DOHH2 (cell line): ENCODE results near the gene ATP9B.
"Not testable (repeated sequence)": the region's sequence is repeated elsewhere in the genome, so short reads cannot be mapped to it uniquely, and the experiment has no call there.

Experiments used
- H3F3A ChIP-seq: fragments of 200-600 bp; sonication (generic), shearing (Covaris generic); 2 replicates; pipeline ENCODE4 v1.6.0; 2016; ENCODE audit warnings: antibody characterized with exemption, mild to moderate bottlenecking; ENCODE audit not compliant: control insufficient read depth, insufficient read depth
- H3K27ac ChIP-seq: fragments of 200-600 bp; sonication (generic); 2 replicates; pipeline ENCODE4 v1.5.1; 2014; ENCODE audit warnings: low read depth, mild to moderate bottlenecking, low read length, moderate library complexity
- H3K27me3 ChIP-seq: fragments of 200-600 bp; sonication (generic); 2 replicates; pipeline ENCODE4 v1.6.1; 2014; ENCODE audit warnings: mild to moderate bottlenecking, low read length, mixed read lengths; ENCODE audit not compliant: control insufficient read depth
- H3K36me3 ChIP-seq: fragments of 200-600 bp; sonication (generic); 2 replicates; pipeline ENCODE4 v1.6.1; 2014; ENCODE audit warnings: mild to moderate bottlenecking, low read length, moderate library complexity, mixed read lengths; ENCODE audit not compliant: control insufficient read depth
- H3K4me1 ChIP-seq: fragments of 200-600 bp; sonication (generic); 2 replicates; pipeline ENCODE4 v1.6.1; 2014; ENCODE audit warnings: mild to moderate bottlenecking, low read length, mixed read lengths; ENCODE audit not compliant: control insufficient read depth
- H3K4me2 ChIP-seq: fragments of 200-600 bp; sonication (generic); 2 replicates; pipeline ENCODE4 v1.6.0; 2014; ENCODE audit warnings: mild to moderate bottlenecking, low read length, moderate library complexity
- H3K4me3 ChIP-seq: fragments of 200-600 bp; sonication (generic); 2 replicates; pipeline ENCODE4 v1.5.1; 2014; ENCODE audit warnings: mild to moderate bottlenecking, low read length, mixed read lengths
- H3K79me2 ChIP-seq: fragments of 200-600 bp; sonication (generic); 2 replicates; pipeline ENCODE4 v1.6.1; 2014; ENCODE audit warnings: mild to moderate bottlenecking, low read length, mixed read lengths; ENCODE audit not compliant: control insufficient read depth
- H3K9me2 ChIP-seq: fragments of 200-600 bp; sonication (generic); replicated peaks from 2 replicates; pipeline ENCODE4 v1.6.1; 2014; ENCODE audit warnings: mild to moderate bottlenecking, low read length, mixed read lengths; ENCODE audit not compliant: control insufficient read depth
- H3K9me3 ChIP-seq: fragments of 200-600 bp; sonication (generic); 2 replicates; pipeline ENCODE4 v1.6.1; 2014; ENCODE audit warnings: antibody characterized with exemption, low read length, mixed read lengths; ENCODE audit not compliant: control insufficient read depth, insufficient read depth
- H4K20me1 ChIP-seq: fragments of 200-600 bp; sonication (generic); 2 replicates; pipeline ENCODE4 v1.6.0; 2014; ENCODE audit warnings: low read depth, mild to moderate bottlenecking, antibody characterized with exemption, low read length, moderate library complexity; ENCODE audit not compliant: control insufficient read depth, insufficient read depth
- CTCF ChIP-seq: fragments of 200-600 bp; sonication (generic); IDR thresholded peaks from one replicate; pipeline ENCODE4 v1.5.1; 2014; ENCODE audit warnings: antibody characterized with exemption, mild to moderate bottlenecking, low read depth, low read length; ENCODE audit not compliant: poor library complexity, severe bottlenecking
- EZH2phosphoT487 ChIP-seq: fragments of 200-600 bp; sonication (generic); IDR thresholded peaks from 2 replicates; pipeline ENCODE4 v1.6.1; 2017; ENCODE audit warnings: borderline replicate concordance, mild to moderate bottlenecking, antibody characterized with exemption, low read length, moderate library complexity, mixed read lengths

The ATP9B gene

GRCh38 chr18:79375441-79376154, 306.4 kb downstream of the ATP9B start:
- no peaks in the 10 kb centered on the region for H3K9me2 ChIP-seq
- H3K27me3 ChIP-seq = no peaks in the 10 kb centered on the region
- H3K4me3 ChIP-seq = no peak overlapping the region
- H3K4me2 ChIP-seq = no peak overlapping the region
- no peak overlapping the region for H3K27ac ChIP-seq
- H3K4me1 ChIP-seq = peaks cover 11% of the 10 kb centered on the region
- H3K9me3 ChIP-seq = no peaks in the 10 kb centered on the region
- TF ChIP-seq EZH2phosphoT487 (no peak), CTCF (no peak)
- no peaks in the 10 kb centered on the region for H3K79me2 ChIP-seq
- no peaks in the 10 kb centered on the region for H4K20me1 ChIP-seq
- H3F3A ChIP-seq = no peaks in the 10 kb centered on the region
- no peaks in the 10 kb centered on the region for H3K36me3 ChIP-seq

DNA sequence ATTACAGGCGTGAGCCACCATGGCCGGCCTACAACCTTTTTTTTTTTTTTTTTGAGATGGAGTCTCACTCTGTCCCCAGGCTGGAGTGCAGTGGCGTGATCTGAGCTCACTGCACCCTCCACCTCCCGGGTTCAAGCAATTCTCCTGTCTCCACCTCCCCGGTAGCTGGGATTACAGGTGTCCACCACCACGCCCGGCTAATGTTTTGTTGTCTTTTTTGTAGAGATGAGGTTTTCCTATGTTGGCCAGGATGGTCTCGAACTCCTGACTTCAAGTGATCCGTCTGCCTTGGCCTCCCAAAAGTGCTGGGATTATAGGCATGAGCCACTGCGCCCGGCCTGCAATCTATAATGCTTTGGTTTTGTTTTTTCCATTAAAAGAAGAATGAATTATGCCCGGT, 307.5 kb downstream of the ATP9B start:
- not testable (repeated sequence) for H3F3A ChIP-seq, H3K9me2 ChIP-seq

DNA sequence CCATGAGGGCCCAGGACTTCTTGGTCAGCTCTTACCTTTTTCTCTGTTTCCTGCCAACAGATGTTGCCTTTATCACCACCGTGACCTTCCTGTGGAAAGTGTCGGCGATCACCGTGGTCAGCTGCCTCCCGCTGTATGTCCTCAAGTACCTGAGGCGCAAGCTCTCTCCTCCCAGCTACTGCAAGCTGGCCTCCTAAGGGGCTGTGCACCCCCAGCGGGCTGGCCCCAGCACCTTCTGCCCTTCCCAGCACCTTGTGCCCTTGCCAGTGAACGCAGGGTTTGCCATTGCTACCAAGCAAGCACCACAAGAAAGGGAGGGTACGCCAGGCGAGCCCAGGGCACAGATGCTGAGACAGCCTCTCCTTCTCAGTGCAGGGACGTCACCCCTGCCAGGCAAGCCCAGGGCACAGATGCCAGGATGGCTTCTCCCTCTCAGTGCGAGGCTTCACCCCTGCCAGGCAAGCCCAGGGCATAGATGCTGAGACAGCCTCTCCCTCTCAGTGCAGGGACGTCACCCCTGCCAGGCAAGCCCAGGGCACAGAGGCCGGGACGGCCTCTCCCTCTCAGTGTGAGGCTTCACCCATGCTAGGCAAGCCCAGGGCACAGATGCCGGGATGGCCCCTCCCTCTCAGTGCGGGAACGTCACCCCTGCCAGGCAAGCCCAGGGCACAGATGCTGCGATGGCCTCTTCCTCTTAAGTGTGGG, 308.1 kb downstream of the ATP9B start:
- TF ChIP-seq EZH2phosphoT487 (no peak), CTCF (no peak)
- peaks cover 11% of the 10 kb centered on the region for H3K4me1 ChIP-seq
- no peaks in the 10 kb centered on the region for H3K36me3 ChIP-seq
- H3F3A ChIP-seq = no peaks in the 10 kb centered on the region
- H3K4me3 ChIP-seq = no peak overlapping the region
- no peaks in the 10 kb centered on the region for H3K9me3 ChIP-seq
- no peaks in the 10 kb centered on the region for H4K20me1 ChIP-seq
- no peak overlapping the region for H3K4me2 ChIP-seq
- H3K79me2 ChIP-seq = no peaks in the 10 kb centered on the region
- no peaks in the 10 kb centered on the region for H3K27me3 ChIP-seq
- H3K9me2 ChIP-seq = no peaks in the 10 kb centered on the region
- no peak overlapping the region for H3K27ac ChIP-seq

More for the DNA sequence above, 307.5 kb downstream of the ATP9B start:
- H3K4me3 ChIP-seq, H3K27ac ChIP-seq, H3K4me2 ChIP-seq, H3K79me2 ChIP-seq, H3K36me3 ChIP-seq, H4K20me1 ChIP-seq, H3K9me3 ChIP-seq, H3K27me3 ChIP-seq: not testable (repeated sequence)
- peaks cover 11% of the 10 kb centered on the region for H3K4me1 ChIP-seq
